GM19240 (cell line): Measurements from ENCODE around the gene MLN.
A peak's percentile ranks its signal among the peaks of the same experiment; 100 is the strongest.
"Not testable (repeated sequence)": the region's sequence is repeated elsewhere in the genome, so short reads cannot be mapped to it uniquely, and the experiment has no call there.

Source experiments
- DNase-seq: peaks from one replicate; pipeline ENCODE4 v3.0.0; 2011; ENCODE audit warnings: low spot score; ENCODE audit not compliant: insufficient read length

Gene MLN

DNA sequence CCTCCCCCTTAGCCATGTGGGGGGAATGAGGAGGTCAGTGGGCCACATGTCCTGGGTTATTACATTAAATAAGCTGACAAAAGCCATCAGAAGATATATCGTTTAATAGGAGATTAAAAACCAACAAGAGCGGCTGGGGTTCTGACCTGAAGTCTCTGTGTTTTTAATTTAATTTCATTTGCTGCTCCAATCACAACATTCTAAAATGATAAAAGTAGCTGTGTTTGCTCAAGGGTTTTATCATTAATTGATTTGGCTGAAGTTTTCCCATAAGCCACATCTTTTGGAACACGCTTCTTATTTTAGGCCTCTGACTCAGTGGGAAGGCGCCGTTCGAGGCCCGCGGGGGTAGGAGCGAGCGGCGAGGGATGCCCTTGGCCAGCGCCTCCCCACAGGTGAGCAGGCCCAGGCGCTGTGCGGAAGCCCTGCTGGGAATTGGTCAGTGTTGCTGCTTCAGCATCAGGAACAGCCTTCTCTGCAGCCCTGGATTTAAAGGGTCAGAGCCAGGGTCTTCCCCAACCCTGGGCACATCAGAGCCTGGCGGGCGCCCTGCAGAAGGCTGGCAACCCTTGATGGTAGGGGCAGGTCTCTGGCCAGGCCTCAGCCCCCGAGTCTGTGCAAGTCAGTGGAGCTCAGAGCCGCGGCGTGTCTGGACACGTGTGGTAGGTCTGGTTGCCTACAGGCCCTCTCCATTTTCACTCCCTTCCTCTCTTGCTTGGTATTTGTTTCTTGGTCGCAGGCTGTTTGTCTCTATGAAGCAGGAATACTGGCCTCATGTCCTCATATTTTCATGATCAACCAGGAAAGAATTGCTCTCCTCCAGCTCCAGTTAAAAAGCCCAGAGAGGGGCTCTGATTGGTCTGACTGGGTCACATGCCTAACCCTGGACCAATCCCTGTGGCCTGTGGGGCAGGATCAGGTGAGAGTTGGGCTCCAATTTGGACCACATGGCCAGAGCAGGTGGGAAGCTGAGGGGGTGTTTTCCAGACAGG lies 30.9 kb upstream of the MLN start:
- no peak for DNase-seq

DNA sequence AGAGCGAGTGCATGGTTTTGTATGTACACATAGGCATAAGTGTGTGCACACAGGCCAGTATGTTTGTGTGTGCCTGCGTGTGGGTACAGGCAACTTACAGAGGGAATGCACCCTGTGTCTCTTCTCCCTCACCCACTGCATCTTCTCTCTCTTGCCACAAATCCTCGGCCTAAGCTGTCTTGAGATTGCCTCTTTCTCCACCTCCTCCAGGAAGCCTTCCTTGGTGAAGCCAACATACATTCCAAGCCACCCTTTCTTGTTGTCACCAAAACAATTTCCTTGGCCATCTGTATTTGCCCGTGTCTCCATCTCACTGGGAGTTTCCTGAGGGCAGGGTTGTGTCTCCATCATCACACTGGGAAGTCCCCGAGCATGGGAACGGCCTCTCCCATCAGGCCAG lies 29.8 kb upstream of the MLN start:
- no peak for DNase-seq

GRCh38 chr6:33832831-33833230 lies 29.0 kb upstream of the MLN start:
- DNase-seq: not testable (repeated sequence)

DNA sequence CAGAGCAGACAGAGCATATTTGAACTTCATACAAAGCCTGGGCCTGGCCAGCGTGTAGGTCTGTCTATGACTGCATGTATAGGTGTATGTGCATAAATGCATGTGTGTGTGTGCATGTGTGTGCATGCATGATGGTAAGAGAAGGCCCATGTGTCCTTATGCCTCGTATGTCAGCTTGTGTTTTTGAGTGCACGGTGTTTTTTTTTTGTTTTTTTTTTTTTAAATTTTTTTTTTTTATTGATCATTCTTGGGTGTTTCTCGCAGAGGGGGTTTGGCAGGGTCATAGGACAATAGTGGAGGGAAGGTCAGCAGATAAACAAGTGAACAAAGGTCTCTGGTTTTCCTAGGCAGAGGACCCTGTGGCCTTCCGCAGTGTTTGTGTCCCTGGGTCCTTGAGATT lies 27.9 kb upstream of the MLN start:
- DNase-seq: not testable (repeated sequence)

- DNase-seq: no peak
Observed at GRCh38 chr6:33830635-33831240, 26.9 kb upstream of the MLN start.

GRCh38 chr6:33828764-33829731 lies 25.2 kb upstream of the MLN start:
- DNase-seq: no peak

- no peak for DNase-seq
Observed at GRCh38 chr6:33828452-33828763, 24.6 kb upstream of the MLN start.

DNA sequence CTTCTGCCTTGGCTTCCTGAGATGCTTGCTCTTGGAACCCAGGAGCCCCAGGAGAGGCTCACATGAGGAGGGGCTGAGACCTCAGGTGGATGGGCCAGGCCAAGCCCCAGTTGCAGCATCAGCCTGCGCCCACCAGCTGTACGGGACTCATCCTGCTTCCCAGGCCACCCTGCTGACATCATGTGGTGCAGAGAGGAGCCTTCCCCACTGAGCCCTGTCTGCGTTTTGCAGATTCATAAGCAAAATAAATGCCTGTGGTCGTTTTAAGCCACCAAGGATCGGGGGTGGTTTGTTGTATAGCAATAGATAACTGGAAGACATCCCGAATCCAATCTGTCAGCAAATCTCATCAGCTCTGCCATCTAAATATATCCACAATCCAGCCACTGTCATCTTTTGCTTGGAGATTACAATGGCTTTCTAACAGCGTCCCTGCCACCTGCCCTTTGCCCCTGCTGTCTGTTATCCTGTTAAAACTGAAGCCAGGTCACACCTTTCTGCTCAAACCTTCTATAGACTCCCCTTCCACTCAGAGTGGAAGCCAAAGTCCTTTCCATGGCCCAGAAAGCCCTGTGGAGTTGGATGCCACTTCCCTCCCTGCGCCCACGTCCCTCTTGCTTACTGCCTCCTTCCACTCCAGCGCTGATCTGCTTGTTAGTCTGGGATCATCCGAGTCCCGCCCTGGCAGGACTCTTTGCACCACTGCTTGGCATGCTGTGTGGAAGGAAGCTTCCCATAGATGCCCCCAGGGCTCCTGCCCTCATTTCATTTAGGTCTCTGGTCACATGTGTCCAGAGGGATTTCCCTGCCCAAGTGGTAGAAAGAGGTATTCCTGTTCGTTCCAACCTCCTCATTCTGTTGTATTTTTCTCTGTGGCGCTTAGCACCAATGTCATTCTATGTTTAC lies 24.0 kb upstream of the MLN start:
- DNase-seq: no peak

DNA sequence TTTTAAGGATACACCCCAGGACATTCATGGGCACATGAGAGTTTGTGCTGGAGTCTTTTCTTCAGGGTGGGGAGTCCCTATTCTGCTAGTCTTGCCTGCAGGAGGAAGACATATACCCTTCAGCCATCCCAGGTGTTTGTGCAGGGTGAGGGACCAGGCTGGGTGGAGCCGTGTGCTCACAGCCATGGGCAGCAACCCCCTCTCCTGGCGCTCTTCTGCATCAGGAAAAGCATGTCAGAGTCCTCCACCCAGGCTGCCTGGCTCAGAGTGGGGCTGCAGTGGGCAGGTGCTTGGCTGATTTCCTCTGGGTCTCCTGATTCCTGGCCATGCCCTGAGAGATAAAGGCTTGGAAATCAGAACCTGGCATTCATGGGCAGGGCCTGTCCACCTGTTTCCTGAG lies 22.7 kb upstream of the MLN start:
- no peak for DNase-seq

DNA sequence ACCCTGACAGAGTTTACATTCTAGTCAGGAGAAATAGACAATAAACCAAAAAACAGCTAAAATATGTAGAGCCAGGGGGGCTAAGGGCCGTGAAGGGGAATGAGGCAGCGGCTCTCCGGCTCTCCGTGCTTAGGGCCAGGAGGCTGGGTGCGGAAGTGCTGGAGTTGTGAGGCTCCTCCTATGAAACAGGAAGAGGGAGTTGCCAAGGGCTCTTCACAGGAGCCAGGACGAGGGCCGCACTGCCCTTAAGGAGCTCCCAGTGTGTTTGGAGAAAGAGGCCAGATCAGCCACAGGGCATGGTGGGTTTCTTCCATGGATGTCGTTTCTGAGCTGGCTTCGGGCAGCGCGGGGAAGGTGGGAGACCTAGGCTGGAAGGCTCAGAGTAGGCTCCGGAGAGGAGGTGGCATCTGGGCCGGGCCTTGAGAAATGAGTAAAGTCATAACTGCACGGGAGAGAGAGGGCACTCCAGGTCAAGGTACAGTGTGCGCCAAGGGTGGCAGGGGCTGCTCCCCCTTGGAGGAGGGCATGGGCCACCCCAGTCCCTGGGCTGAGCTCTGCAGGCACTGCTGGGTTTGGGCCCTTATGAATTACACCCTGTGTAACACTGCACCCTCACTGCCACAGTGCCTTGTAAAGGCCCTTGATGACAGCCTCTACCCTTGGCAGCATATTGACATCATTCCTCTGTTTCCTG lies 20.8 kb upstream of the MLN start:
- no peak for DNase-seq

- DNase-seq: no peak
Observed at GRCh38 chr6:33823806-33824205, 20.0 kb upstream of the MLN start.

DNA sequence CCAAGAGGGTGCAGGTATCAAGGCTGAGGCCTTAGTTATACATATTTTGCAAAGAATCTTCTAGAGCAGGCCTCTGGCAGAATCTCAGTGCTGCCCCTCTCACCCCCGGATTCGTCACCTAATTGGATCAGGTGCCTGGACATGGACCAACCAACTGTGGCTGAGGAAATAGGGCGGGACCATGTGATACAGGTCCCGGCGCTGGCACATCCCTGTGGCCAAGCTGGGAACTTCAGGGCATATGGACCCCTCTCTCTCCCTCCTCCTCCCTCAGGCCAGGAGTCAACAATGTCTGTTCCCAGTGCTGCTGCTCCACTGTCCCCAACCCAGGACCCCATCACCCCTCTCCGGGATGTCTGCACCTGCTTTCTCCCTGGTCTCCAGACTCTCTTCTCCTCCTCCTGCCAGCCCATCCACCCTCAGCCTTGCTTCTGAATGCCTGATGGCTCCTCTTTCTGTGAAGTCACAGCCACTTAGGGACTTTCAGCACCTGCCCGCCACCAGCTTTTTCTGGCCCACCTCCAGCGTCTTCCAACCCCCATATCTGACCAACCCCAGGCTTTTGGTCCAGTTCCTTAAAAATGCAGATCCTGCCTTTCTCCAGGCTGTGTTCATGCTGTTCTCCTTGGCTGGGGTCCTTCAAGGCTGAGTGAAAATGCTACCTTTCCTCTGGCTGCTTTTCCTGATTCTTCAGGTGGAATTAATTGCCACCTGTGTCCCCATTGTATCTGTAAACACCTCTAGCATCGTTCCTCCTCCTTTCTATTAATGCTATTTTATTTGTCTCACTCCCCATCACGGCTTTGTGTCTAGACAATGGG lies 19.0 kb upstream of the MLN start:
- no peak for DNase-seq

DNA sequence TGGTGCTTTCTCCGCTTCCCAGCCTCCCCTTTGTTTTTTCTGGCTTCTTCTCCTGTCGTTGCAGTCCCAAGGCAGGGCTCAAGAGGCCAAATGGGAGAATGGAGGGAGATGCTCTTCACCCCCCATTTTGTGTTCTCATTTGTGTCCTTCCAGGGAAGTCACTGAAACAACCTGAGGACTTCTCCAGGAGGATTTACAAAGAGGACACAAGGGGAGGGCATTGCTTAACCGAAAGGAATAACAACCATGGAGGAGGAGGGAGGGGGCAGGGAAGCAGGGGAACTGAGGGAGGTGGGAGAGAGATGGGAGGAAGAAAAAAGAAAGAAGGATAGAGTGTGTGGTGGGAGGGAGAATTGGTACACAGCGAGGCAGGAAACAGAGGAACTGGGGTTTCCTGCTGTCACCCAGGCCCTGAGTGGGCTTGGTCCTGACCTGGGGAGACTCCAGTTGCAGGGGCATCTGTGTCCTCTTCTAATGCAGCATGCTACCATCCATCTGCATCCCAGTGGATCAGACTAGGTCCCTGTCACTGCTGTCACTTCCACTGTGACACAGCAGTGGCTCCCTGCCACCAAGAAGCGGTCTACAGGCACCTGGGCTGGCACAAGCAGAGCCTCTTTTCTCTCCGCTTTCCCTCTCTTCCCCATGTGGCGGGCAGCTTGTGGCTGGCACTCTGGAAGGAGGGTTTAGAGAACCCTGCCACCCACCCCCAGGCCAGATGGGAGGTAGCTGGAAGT lies 17.1 kb upstream of the MLN start:
- no peak for DNase-seq

- DNase-seq: no peak
Observed at GRCh38 chr6:33820243-33820642, 16.4 kb upstream of the MLN start.

DNA sequence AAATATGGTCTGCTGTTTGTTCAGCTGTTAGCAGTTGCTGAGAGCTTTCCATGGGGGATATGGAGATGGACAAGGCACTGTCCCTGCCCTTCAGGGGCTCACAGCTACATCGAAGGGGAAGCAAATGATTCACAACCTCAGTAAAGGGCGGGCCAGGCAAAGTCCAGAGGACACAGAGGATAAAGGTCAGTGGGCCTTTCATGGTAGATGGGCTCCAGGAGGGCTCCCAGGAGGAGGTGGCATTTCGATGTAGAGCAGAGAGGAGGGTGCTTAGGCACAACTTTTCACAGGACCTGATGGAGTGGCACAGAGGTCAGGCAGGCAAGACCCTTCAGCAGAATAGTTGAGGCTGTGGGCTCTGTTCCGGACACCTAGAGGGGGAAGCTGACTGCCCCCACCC lies 15.2 kb upstream of the MLN start:
- DNase-seq: no peak

DNA sequence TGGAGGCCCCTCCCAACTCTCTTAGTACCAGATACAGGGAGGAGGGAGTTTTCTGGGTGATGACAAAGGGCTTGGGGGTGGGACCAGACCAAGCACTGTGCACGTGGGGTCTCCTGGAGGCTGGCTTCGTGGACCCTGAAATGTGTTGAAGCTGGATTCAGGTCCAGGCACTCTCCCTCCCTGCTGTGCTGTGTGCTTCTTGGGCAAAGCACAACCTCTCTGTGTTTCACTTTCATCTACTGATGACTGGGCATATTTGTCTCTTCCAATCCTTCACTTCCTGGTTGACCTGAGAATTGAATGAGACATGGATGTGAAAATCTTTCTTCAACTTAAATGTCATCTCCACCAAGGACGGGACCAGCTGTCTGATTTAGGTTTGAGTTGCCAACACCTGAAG lies 14.5 kb upstream of the MLN start:
- DNase-seq: no peak

GRCh38 chr6:33817489-33817888 lies 13.7 kb upstream of the MLN start:
- no peak for DNase-seq

DNA sequence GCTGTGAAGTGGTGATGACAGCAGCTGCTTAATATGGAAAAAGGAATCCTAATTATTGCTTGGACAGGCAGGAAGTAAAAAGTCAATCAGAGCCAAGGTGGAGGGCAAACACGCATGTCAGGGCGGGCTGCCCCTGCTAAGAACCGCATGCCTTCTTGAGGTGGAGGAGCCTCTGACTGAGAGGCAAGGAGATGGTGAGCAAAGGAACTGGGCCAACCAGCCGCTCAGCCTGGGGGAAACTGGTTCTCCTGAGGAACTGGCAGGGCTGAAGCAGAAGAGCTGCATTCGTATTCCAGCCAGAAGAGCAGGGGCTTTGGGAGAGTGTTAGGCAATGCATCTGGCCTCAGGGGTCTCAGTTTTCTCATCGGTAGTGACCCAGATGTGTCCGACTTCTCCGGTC lies 13.1 kb upstream of the MLN start:
- no peak for DNase-seq

- DNase-seq: peak; percentile 44
Observed at GRCh38 chr6:33815854-33816253, 12.1 kb upstream of the MLN start.
